Left lung (tissue), 10 donors: ENCODE results near the gene RHAG. TPM values are rescaled to one million over a fixed set of nuclear protein-coding genes. Genes with fewer than 3 reads are reported as not detected.

Experiments used
- ATAC-seq: fragments of 200-7000 bp; cut with Tn5 transposase; one replicate; pipeline ENCODE4 v1.9.1; 2020; ENCODE audit warnings: moderate library complexity
- DNase-seq, 4 donors: peaks; one replicate each; pipeline ENCODE4 v3.0.0-alpha.2; 2013 to 2020
- H3K27ac ChIP-seq, 2 donors: fragments of 200-600 bp; sonication (generic) in 1 of 2; one replicate each; pipeline versions ENCODE4 v1.5.0 to v1.8.0; 2020 to 2021
- H3K27me3 ChIP-seq, 2 donors: fragments of 200-600 bp; sonication (generic) in 1 of 2; one replicate each; pipeline versions ENCODE4 v1.5.0 to v1.8.0; 2020 to 2021
- H3K36me3 ChIP-seq, 2 donors: fragments of 200-600 bp; sonication (generic) in 1 of 2; one replicate each; pipeline versions ENCODE4 v1.5.0 to v1.8.0; 2020 to 2021
- H3K4me1 ChIP-seq, 2 donors: fragments of 200-600 bp; one replicate each; pipeline ENCODE4 v1.8.0; 2021
- H3K4me3 ChIP-seq, 2 donors: fragments of 200-600 bp; sonication (generic) in 1 of 2; one replicate each; pipeline versions ENCODE4 v1.5.0 to v1.8.0; 2020 to 2021; ENCODE audit warnings: mild to moderate bottlenecking in 1 of 2
- H3K9me3 ChIP-seq, 2 donors: fragments of 200-600 bp; sonication (generic) in 1 of 2; one replicate each; pipeline versions ENCODE4 v1.5.0 to v1.8.0; 2020 to 2021
- CTCF ChIP-seq, 2 donors: fragments of 200-600 bp; sonication (generic) in 1 of 2; IDR thresholded peaks; one replicate each; pipeline versions ENCODE4 v1.5.0 to v1.8.0; 2021; ENCODE audit warnings: antibody characterized with exemption in 2 of 2
- intact Hi-C, 2 donors: fragments of 100-400 bp; cut with DNase I; formaldehyde crosslinking; loops; one replicate each; pipeline versions ENCODE4 v1.11.2 to v1.14.2; 2022
- polyA plus RNA-seq, 6 donors: library from polyadenylated mRNA; unstranded; fragments of 120-200 nt; gene quantifications; one replicate each; pipeline ENCODE4 v1.2.1, GENCODE V29; 2013; ENCODE audit not compliant: insufficient read length in 6 of 6
- total RNA-seq, 2 donors: library from RNA; stranded (reverse); fragmentation: NEBNext Ultra II Directional; extraction: Animal tissue kit (Norgen Biotek cat#: 25700); gene quantifications; one replicate each; pipeline ENCODE4 v1.2.1, GENCODE V29; 2021
- donor health status: DM: no; HTN: yes; CAD: no.
- donor health status: DM: no; HTN: no; CAD: no.

RHAG gene
- total and polyA plus RNA-seq, 8 donors: 1.4 to 2.2 (median 1.9) TPM; not detected in 2

GRCh38 chr6:49662231-49662891 is 25.7 kb upstream of the RHAG start:
- Histone ChIP-seq H3K27me3 (no peaks in the 10 kb centered on the region), H3K27ac (no peak overlapping the region), H3K36me3 (no peaks in the 10 kb centered on the region), H3K4me3 (no peak overlapping the region), H3K4me1 (no peaks in the 10 kb centered on the region), H3K9me3 (no peaks in the 10 kb centered on the region)
- TF ChIP-seq CTCF (IDR thresholded peaks at IDR 0.05): no peak
- DNase-seq (no peak), ATAC-seq (no peak)
- intact Hi-C loops: no loop called here

GRCh38 chr6:49653942-49654341 is 17.3 kb upstream of the RHAG start:
- TF ChIP-seq CTCF (IDR thresholded peaks at IDR 0.05): no peak
- Histone ChIP-seq H3K9me3 (no peaks in the 10 kb centered on the region), H3K36me3 (no peaks in the 10 kb centered on the region), H3K27me3 (no peaks in the 10 kb centered on the region), H3K27ac (no peak overlapping the region), H3K4me1 (no peaks in the 10 kb centered on the region), H3K4me3 (no peak overlapping the region)
- ATAC-seq (no peak), DNase-seq (no peak)
- intact Hi-C loops: no loop called here

GRCh38 chr6:49653438-49653837 is 16.8 kb upstream of the RHAG start:
- Histone ChIP-seq H3K4me1 (no peaks in the 10 kb centered on the region), H3K27me3 (no peaks in the 10 kb centered on the region), H3K4me3 (no peak overlapping the region), H3K9me3 (no peaks in the 10 kb centered on the region), H3K27ac (no peak overlapping the region), H3K36me3 (no peaks in the 10 kb centered on the region)
- TF ChIP-seq CTCF (IDR thresholded peaks at IDR 0.05): no peak
- DNase-seq: no peak
- intact Hi-C loops: no loop called here
- ATAC-seq: no peak

- H3K4me3 ChIP-seq: no peak overlapping the region
- ATAC-seq: no peak
- H3K9me3 ChIP-seq: no peaks in the 10 kb centered on the region
- H3K27me3 ChIP-seq: no peaks in the 10 kb centered on the region
- no peak for DNase-seq
- H3K27ac ChIP-seq: no peak overlapping the region
- no peaks in the 10 kb centered on the region for H3K4me1 ChIP-seq
- no peak for TF ChIP-seq CTCF (IDR thresholded peaks at IDR 0.05)
- no peaks in the 10 kb centered on the region for H3K36me3 ChIP-seq
- intact Hi-C loops: no loop called here
Observed at GRCh38 chr6:49651239-49651638, 14.6 kb upstream of the RHAG start.

- Histone ChIP-seq H3K36me3 (no peaks in the 10 kb centered on the region), H3K9me3 (no peaks in the 10 kb centered on the region), H3K4me1 (no peaks in the 10 kb centered on the region), H3K4me3 (no peak overlapping the region), H3K27ac (no peak overlapping the region), H3K27me3 (no peaks in the 10 kb centered on the region)
- ATAC-seq (no peak), DNase-seq (no peak)
- no peak for TF ChIP-seq CTCF (IDR thresholded peaks at IDR 0.05)
- intact Hi-C loops: no loop called here
Observed at GRCh38 chr6:49649988-49650387, 13.3 kb upstream of the RHAG start.
